Loucy (cell line): ENCODE results near the gene CRYBB2.

Source experiments
- H2AFZ ChIP-seq: fragments of 200-600 bp; sonication (generic); 2 replicates; pipeline ENCODE4 v1.6.0; 2016; ENCODE audit warnings: antibody characterized with exemption, mild to moderate bottlenecking, low read length, moderate library complexity
- H3F3A ChIP-seq: fragments of 200-600 bp; 2 replicates; pipeline ENCODE4 v1.6.0; 2016; ENCODE audit warnings: antibody characterized with exemption, low read depth, mild to moderate bottlenecking
- H3K27me3 ChIP-seq: fragments of 200-600 bp; sonication (generic); 2 replicates; pipeline ENCODE4 v1.6.1; 2014; ENCODE audit warnings: low read length, mild to moderate bottlenecking; ENCODE audit not compliant: insufficient read depth, poor library complexity, severe bottlenecking
- H3K36me3 ChIP-seq: fragments of 200-600 bp; sonication (generic); 2 replicates; pipeline ENCODE4 v1.6.1; 2016; ENCODE audit warnings: low read length; ENCODE audit not compliant: insufficient read depth
- H3K4me1 ChIP-seq: fragments of 200-600 bp; sonication (generic); 2 replicates; pipeline ENCODE4 v1.5.1; 2014; ENCODE audit warnings: low read length, mild to moderate bottlenecking; ENCODE audit not compliant: insufficient read depth, poor library complexity, severe bottlenecking
- H3K4me2 ChIP-seq: fragments of 200-600 bp; sonication (generic); 2 replicates; pipeline ENCODE4 v1.6.0; 2014; ENCODE audit warnings: antibody characterized with exemption, low read length, low read depth, mild to moderate bottlenecking; ENCODE audit not compliant: poor library complexity, severe bottlenecking
- H3K4me3 ChIP-seq: fragments of 200-600 bp; sonication (generic); 2 replicates; pipeline ENCODE4 v1.5.1; 2014; ENCODE audit warnings: low read length, mild to moderate bottlenecking, mixed read lengths; ENCODE audit not compliant: poor library complexity, severe bottlenecking
- H3K79me2 ChIP-seq: fragments of 200-600 bp; sonication (generic); 2 replicates; pipeline ENCODE4 v1.6.1; 2014; ENCODE audit warnings: low read length; ENCODE audit not compliant: insufficient read depth
- H3K9ac ChIP-seq: fragments of 200-600 bp; sonication (generic); 2 replicates; pipeline ENCODE4 v1.6.0; 2014; ENCODE audit warnings: mild to moderate bottlenecking, low read depth, low read length, moderate library complexity; ENCODE audit not compliant: poor library complexity, severe bottlenecking
- H3K9me2 ChIP-seq: fragments of 200-600 bp; sonication (generic); replicated peaks from 2 replicates; pipeline ENCODE4 v1.6.1; 2016; ENCODE audit warnings: low read depth, low read length, mixed read lengths
- H3K9me3 ChIP-seq: fragments of 200-600 bp; sonication (generic); 2 replicates; pipeline ENCODE4 v1.6.1; 2014; ENCODE audit warnings: mild to moderate bottlenecking, antibody characterized with exemption, low read length, low read depth; ENCODE audit not compliant: insufficient read depth
- H4K20me1 ChIP-seq: fragments of 200-600 bp; sonication (generic); 2 replicates; pipeline ENCODE4 v1.6.0; 2014; ENCODE audit warnings: antibody characterized with exemption, low read length, mild to moderate bottlenecking; ENCODE audit not compliant: insufficient read depth, poor library complexity, severe bottlenecking
- EZH2phosphoT487 ChIP-seq: fragments of 200-600 bp; IDR thresholded peaks from 2 replicates; pipeline ENCODE4 v1.6.1; 2018; ENCODE audit warnings: antibody characterized with exemption, mild to moderate bottlenecking, moderate library complexity, borderline replicate concordance
- TF ChIP-seq, protein P1 (sequence below): fragments of 200-600 bp; sonication (generic); conservative IDR thresholded peaks from 2 replicates; pipeline ENCODE4 v1.5.1; 2014; ENCODE audit warnings: mild to moderate bottlenecking, antibody characterized with exemption, low read length

The CRYBB2 gene, protein sequence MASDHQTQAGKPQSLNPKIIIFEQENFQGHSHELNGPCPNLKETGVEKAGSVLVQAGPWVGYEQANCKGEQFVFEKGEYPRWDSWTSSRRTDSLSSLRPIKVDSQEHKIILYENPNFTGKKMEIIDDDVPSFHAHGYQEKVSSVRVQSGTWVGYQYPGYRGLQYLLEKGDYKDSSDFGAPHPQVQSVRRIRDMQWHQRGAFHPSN

DNA sequence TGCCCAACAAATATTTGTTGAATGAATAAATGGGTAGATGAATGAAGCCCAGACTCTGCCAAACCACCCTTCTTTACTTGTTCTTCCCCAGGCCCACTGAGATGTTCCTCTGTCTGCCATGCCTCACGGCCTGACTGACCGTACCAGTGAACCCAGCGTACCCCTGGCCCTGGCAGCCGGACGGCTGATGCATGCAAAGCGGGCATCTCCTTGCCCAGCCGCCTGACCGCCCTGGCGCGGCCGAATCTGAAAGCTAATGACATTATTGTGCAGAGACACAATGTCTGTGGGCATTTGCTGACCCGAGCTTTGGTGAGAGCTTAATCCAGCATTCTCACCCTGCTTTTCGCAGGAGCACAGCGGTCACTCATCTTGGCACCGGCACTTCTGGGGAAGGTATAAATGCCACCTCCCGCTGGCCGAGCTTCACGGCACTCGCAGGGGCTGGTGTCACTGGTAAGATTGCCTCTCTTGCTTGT, at the start of gene CRYBB2:
Gene CRYBB2 (plus strand): TSS at position 429 of the 479 bp plus-strand sequence. CDS start 1,791 bp downstream, outside the sequence.
- Histone ChIP-seq H3K9ac (no peak within 1 kb of the TSS), H4K20me1 (no peaks in the 10 kb centered on the region), H3K36me3 (no peaks in the 10 kb centered on the region), H3K4me3 (no peak within 1 kb of the TSS), H2AFZ (no peak within 1 kb of the TSS), H3K9me3 (no peaks in the 10 kb centered on the region), H3K79me2 (no peaks in the 10 kb centered on the region), H3K27me3 (no peaks in the 10 kb centered on the region), H3K4me1 (no peaks in the 10 kb centered on the region), H3K4me2 (no peak within 1 kb of the TSS), H3K9me2 (no peaks in the 10 kb centered on the region), H3F3A (no peaks in the 10 kb centered on the region)
- TF ChIP-seq, protein P1, sequence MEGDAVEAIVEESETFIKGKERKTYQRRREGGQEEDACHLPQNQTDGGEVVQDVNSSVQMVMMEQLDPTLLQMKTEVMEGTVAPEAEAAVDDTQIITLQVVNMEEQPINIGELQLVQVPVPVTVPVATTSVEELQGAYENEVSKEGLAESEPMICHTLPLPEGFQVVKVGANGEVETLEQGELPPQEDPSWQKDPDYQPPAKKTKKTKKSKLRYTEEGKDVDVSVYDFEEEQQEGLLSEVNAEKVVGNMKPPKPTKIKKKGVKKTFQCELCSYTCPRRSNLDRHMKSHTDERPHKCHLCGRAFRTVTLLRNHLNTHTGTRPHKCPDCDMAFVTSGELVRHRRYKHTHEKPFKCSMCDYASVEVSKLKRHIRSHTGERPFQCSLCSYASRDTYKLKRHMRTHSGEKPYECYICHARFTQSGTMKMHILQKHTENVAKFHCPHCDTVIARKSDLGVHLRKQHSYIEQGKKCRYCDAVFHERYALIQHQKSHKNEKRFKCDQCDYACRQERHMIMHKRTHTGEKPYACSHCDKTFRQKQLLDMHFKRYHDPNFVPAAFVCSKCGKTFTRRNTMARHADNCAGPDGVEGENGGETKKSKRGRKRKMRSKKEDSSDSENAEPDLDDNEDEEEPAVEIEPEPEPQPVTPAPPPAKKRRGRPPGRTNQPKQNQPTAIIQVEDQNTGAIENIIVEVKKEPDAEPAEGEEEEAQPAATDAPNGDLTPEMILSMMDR: no peak
- no peak for TF ChIP-seq EZH2phosphoT487

- H3K4me2 ChIP-seq: no peak overlapping the region
- no peaks in the 10 kb centered on the region for H3K27me3 ChIP-seq
Measured at GRCh38 chr22:25170426-25170980, 48.9 kb upstream of the CRYBB2 start.

DNA sequence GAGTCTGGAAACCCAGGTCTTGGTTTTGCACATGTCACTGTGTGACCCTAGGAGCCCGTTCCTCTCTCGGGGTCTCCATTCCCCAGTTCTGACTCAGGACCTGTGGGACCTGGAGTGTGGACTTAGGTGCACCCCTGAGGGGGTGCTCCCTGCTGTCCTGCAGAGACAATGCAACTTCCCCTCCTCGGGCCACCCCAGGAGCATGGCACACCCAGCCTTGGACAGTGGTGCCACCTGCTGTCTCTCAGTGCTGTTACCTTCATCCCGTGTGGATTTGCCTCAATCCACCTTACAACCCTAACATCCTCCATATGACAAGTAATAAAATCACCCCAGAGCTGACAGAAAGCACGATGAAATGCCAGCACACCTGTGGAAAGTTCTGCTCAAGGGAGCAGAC, 47.3 kb upstream of the CRYBB2 start:
- Histone ChIP-seq H3K4me2 (no peak overlapping the region), H3F3A (no peaks in the 10 kb centered on the region), H4K20me1 (no peaks in the 10 kb centered on the region), H3K79me2 (no peaks in the 10 kb centered on the region), H3K4me1 (no peaks in the 10 kb centered on the region), H3K36me3 (no peaks in the 10 kb centered on the region), H3K9ac (no peak overlapping the region), H3K9me3 (no peaks in the 10 kb centered on the region), H2AFZ (no peak overlapping the region), H3K27me3 (no peaks in the 10 kb centered on the region), H3K4me3 (no peak overlapping the region), H3K9me2 (no peaks in the 10 kb centered on the region)
- TF ChIP-seq, protein P1: peak; percentile 50
- no peak for TF ChIP-seq EZH2phosphoT487

More at GRCh38 chr22:25170426-25170980, 48.9 kb upstream of the CRYBB2 start:
- Histone ChIP-seq H3K9me3 (no peaks in the 10 kb centered on the region), H3K79me2 (no peaks in the 10 kb centered on the region), H3K4me3 (no peak overlapping the region), H3K9me2 (no peaks in the 10 kb centered on the region), H3K9ac (no peak overlapping the region), H4K20me1 (no peaks in the 10 kb centered on the region), H3F3A (no peaks in the 10 kb centered on the region), H3K4me1 (no peaks in the 10 kb centered on the region), H2AFZ (no peak overlapping the region), H3K36me3 (no peaks in the 10 kb centered on the region)
- TF ChIP-seq, protein P1: no peak
- TF ChIP-seq EZH2phosphoT487: no peak
